ENCODE data around the gene MRPL55. TPM values are rescaled to one million over a fixed set of nuclear protein-coding genes. Genes with fewer than 3 reads are reported as not detected.

Gene MRPL55
- total RNA-seq = 33.4 TPM

DNA sequence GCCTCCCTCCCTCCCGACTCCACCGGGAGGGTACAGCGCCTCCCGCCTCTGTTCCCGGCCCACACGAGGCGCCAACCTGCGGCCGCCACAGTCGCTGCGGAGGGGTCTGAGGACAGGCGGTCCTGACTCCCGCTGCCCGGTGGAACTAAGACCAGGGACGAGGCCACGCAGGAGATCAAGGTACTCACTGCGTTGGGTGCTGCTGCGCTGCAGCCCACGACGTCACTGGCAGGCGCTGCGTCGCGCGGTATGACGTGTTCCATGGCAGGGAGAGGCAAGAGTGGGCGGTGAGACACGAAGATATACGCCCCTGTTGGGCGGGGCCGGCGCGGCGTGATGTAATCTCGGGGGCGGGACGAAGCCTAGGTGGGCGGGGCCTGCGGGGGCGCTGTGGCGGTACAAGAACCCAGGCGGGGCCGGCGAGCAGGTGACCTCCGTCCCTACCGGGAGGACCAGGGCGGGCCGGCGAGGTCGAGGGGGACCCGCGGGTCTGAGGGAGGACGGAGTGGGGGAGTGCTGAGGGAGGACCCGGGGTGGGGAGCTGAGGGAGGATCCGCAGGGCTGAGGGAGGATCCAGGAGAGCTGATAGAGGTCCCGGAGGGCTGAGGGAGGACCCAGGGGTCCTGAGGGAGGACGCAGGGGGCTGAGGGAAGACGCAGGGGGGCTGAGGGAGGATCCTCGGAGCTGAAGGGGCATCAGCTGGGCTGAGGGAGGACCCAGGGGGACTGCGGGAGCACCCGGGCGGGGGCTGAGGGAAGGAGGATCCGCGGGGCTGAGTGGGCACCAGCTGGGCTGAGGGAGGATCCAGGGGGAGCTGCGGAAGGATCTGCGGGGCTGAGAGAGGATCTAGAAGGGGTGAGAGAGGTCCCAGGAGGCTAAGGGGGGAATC lies at the start of gene MRPL55:
TSS of gene MRPL55 (minus strand) at position 227 of the 889 bp plus-strand sequence. CDS start 1,039 bp downstream, outside the sequence.
- no peak for FAIRE-seq

DNA sequence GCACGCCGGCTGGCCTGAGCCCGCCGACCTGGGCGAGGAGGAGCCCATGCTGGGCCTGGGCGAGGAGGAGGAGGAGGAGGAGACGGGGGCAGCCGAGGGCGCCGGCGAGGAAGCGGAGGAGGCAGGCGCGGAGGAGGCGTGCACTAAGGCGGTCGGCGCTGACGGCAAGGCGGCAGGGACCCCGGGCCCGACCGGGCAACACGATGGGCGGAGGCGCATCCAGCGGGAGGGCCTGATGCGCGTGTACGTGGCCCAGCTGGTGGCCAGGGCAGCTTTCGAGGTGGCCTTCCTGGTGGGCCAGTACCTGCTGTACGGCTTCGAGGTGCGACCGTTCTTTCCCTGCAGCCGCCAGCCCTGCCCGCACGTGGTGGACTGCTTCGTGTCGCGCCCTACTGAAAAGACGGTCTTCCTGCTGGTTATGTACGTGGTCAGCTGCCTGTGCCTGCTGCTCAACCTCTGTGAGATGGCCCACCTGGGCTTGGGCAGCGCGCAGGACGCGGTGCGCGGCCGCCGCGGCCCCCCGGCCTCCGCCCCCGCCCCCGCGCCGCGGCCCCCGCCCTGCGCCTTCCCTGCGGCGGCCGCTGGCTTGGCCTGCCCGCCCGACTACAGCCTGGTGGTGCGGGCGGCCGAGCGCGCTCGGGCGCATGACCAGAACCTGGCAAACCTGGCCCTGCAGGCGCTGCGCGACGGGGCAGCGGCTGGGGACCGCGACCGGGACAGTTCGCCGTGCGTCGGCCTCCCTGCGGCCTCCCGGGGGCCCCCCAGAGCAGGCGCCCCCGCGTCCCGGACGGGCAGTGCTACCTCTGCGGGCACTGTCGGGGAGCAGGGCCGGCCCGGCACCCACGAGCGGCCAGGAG lies 49.3 kb upstream of the MRPL55 start:
- FAIRE-seq = no peak
- no peak for DNase-seq (ENCODE audit: low spot score in 2 of 2)

More for the DNA sequence above, at the start of gene MRPL55:
- DNase-seq (ENCODE audit: low spot score in 2 of 2) = peak; percentile 96 to 99

DNA sequence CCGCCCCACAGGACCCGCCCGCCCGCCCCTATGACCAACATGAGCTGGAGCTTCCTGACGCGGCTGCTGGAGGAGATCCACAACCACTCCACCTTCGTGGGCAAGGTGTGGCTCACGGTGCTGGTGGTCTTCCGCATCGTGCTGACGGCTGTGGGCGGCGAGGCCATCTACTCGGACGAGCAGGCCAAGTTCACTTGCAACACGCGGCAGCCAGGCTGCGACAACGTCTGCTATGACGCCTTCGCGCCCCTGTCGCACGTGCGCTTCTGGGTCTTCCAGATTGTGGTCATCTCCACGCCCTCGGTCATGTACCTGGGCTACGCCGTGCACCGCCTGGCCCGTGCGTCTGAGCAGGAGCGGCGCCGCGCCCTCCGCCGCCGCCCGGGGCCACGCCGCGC lies 48.6 kb upstream of the MRPL55 start:
- FAIRE-seq = no peak
- DNase-seq (ENCODE audit: low spot score in 2 of 2) = no peak

DNA sequence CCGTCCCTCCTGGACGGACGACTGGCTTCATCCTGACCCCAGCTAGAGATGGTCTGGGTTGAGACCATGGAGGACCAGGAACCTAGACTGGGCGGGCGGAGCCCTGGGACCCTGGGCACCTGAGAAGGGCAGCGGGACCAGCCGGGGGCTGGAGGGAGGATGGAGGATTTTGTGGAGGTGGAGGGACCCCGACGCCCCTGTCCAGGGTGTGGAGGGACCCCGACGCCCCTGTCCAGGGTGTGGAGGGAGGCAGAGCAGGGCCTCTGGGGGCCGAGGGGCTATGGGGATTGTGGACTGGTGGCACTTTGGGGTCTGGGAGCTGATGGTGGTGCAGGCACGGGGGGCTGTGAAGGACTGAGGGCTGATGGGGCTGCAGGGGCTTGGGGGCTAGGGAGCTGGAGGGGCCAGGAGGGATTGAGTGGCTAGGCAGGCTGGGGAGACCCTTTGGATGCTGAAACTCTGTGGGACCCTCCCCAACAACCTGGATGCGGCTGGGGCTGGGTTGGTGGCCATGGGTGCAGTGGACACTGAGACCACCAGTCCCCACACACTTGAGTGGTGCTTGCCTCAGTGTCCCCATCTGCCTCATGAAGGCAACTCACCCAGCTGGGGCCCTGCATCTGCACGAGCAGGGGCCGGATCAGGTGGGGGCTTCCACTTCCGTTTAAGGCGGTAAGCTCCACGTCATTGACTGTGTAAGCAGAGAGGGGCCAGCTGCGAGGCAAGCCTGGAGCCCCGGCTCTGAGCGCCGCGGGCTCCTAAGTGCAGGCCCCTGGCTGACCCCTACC lies 48.0 kb upstream of the MRPL55 start:
- FAIRE-seq (no peak), DNase-seq (ENCODE audit: low spot score in 2 of 2) (no peak)

DNA sequence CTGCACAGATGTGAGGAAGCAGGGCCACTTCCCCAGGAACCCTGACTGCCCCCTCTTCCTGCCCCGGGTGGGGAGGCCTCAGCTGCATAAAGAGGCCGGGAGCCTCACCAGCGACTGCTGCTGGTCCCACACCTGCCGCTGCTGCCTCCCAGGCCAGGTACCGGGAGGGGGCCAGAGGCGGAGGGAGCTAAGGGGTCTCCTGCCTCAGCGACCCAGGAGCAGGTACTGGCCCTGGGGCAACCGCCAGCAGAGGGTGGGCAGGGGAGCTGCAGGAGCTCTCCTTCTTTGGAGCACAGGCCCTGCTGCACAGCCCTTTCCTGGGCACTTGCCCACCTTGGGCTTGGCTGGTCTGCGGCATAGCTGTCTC lies 47.4 kb upstream of the MRPL55 start:
- DNase-seq (ENCODE audit: low spot score in 2 of 2) (no peak), FAIRE-seq (no peak)

DNA sequence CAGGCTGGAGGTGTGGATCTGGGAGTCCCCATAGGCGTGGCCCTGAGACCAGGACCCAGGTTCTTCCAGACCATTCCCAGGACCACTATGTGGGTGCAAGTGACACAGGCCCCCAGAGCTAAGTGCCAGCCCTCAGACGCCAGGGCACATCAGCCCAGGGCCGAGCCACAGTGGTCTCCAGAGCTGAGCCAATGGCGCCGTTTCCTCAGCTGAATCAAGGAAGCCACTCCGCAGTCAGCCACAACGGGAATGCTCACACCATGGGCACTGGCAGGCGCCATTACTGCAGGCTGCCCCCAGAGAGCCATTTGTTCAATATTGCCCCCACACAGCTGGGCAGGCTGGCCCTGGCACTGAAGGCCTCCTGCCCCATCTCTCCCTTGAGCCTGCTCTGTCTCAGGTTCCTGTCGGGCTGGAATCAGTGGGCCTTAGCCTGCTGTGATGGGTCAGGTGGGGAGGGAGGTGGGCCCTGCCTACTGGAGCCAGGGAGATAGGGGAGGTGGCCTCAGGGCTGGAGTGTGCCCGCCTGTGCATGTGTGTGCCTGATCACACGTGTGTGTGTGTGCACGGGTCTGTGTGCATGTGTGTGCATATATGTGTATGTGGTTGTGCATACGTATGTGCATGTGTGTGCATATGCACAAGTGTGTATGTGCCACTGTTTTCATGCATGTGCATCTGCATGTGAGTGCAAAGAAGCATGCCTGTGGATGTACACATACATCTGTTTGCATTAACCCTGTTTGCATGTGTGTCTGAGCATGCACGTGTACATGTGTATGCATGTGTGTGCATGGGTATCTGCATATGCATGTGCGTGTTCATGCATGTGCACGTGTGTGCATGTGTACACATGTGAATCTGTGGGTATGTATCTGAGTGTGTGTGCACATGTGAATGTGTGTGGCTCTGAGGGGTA lies 46.8 kb upstream of the MRPL55 start:
- FAIRE-seq (no peak), DNase-seq (ENCODE audit: low spot score in 2 of 2) (no peak)

DNA sequence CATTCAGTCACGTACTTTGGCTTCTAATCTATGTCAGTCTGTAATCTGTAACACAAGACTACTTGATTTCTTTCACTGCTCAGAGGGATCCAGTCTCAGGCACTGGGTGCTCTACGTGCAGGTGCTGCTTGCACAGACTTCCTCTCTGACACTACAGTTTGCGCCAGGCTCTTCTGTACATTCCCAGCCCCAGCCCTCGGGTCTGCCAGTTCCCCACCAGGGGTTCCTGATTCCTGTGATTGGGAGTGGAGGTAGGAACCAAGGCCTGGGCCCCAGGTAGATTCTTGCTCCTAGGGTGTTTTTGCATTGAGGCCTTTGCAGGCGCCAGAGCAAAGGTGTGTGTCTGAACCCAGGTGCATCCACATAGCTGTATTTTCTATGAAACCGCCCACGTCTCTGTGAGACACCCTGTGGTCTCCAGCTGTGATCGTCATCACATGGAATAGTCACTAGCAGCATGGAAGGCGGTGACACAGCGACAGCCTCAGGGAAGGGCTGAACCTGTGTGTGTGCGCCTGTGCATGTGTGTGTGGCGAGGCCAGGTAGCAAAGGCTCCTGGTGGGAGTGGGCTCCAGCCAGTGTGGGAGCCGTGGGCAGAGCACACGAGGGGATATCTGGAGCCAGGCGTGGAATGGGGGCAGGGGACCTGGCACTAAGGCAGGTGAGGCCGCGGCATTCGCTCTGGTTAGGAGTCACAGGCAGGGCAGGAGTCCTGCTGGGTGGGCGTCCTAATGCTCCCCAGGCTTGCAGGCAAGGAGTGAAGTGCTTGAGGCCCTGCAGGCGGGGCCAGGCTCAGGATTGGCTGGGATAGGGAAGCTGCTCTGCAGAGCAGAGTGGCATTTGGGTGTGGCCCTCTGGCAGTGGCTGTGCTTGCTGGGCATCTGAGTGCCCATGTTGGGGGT lies 45.8 kb upstream of the MRPL55 start:
- FAIRE-seq = no peak

DNA sequence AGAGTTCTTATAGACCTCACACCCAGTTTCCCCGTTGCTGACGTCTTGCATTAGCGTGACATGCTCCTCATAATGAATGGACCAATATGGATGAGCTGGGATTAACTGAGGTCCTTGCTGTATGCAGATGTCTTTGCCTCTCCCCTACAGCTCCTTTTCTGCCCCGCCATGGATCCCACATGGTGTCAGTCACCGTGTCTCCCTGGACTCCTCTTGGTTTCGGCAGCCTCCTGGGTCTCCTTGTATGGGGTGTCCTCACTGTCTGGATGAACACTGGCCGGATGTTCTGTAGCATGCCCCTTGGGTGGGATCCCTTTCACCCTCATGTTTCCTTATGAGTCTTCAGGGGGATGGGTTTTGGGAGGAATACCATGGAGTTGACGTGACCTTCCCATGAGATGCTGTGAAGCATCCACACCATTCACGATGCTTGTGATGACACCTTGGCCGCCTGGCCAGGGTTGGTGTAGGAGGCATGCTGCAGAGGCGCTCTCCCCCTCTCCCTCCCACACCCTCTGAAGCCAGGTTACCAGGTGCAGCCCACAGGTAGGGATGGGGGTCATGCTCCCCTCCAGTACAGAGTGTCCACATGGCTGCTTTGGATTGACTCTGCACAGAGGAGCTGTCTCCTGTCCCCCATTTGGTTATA lies 45.0 kb upstream of the MRPL55 start:
- FAIRE-seq (no peak), DNase-seq (ENCODE audit: low spot score in 2 of 2) (no peak)

More for the DNA sequence above, 45.8 kb upstream of the MRPL55 start:
- no peak for DNase-seq (ENCODE audit: low spot score in 2 of 2)

DNA sequence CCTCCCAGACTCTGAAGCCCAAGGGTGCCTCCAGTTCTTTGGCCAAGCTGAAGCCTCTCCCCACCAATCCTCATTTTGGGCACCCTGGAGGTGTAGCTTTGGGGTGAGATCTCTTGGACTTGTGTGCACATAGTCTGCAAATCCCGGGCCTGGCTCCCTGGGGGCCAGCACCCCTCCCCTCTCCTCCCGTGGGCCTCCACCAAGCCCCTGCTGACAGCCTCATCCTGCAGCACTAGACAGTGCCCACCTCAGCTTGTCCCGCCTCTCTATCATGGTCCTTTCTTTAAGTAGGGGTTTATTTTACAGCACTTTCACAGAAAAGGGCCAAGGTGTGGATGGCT lies 43.8 kb upstream of the MRPL55 start:
- FAIRE-seq = no peak

DNA sequence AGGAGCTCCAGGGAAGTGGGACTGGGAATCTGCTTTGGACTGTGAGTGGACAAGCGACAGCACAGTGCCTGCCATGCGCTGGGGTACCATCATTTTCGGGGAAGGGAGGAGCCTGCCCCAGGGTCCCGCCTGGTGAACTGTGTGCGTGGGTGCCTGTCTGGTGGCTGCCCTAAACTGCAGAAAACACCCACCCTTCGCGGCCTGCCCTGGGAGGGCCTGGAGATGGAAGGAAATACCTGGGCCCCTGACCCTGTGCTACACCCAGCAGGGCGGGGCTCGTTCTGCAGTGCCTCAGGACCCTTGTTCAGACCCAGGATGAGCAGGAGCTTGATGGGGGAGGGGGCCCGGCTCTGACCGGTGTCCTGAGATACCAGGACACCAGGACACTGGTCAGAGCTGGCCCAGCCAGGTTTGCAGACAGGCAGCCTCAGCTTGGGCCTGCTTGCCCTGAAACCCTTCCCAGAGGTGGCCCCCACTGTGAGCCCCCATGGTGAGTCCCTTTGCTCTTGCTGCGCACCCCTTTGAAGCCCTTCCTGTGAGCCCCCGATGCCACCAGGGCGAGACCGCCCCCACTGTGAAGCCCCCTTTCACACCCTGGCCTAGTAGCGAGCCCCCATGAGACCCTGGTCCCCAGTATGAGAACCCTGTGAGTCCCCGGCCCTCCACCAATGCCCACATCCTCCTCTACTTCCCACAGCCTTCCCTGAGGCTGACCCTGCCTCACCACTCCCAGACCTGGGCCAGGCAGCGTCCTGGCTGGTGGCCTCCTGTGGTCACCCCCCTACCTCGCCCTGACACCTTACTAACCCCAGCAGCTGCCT lies 43.2 kb upstream of the MRPL55 start:
- no peak for FAIRE-seq
- no peak for DNase-seq (ENCODE audit: low spot score in 2 of 2)

More for the DNA sequence above, 43.8 kb upstream of the MRPL55 start:
- DNase-seq (ENCODE audit: low spot score in 2 of 2) = no peak

DNA sequence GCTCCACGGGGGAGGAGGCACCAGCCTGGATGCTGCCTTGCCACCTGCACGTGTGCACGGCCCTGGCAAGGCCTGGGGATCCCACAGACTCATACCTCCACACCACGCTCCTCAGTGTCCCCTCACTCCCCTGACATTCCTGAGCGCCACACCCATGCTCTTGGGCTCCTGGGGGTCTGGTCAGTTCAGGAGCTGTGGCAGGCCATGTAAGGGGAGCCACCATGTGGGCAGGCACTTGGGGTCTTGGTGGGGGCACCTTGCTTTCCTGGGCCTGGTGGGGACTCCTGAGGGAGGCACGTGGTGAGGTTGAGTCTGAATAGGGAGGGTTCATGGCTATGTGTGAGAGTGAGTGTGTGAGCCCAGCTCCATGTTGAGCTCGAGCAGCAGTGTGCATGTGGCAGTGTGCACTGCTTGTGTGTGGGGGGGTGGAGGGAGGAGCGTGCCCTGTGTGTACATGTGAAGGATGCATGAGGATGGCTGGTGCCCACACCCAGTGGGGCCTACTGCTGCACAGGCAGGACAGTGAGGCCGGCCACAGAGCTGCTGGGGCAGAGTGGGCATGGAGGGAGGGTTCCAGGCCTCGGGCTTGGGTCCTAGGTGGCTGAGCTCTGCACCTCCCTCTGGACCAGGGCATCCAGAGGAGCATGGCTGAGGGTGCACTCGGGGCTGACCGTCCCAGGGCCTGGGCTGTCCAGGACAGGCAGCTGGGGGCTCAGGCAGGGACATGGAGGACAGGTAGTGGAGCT lies 42.3 kb upstream of the MRPL55 start:
- FAIRE-seq = no peak
- no peak for DNase-seq (ENCODE audit: low spot score in 2 of 2)

DNA sequence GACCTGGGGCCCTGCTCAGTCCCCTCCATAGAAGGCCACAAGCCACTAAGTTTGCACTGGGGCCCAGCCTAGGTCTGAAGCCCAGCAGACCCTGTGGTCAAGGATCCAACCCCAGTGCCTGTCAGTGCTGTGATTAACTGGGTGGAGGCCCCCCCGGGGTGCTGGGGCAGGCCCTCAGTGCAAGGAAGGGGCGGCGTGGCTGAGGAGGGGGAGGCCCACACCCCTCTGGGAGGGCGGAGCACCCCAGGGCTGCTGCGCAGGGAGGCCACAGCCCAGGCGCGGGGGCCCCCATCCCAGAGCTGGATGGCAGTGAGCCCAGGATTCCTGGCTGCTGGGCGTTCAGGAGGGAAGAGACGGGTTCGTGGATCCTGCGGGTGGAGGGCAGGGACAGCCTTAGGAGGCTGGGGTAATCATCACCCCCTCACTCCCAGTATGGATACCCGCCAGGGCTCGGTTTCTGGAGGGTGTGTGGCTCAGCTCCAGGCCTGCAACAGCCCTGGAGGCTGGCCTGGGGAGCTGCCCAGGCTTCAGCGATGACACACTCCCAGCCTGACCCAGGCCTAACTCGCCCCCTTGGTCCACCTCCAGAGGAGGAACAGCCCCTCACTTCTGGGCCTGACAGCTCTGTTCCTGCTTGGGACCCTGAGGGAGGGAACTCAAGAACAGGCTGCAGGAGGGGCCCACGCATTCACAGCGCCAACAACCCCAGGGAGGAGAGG lies 41.5 kb upstream of the MRPL55 start:
- DNase-seq (ENCODE audit: low spot score in 2 of 2) = peak; percentile 64 to 67
- FAIRE-seq = no peak

DNA sequence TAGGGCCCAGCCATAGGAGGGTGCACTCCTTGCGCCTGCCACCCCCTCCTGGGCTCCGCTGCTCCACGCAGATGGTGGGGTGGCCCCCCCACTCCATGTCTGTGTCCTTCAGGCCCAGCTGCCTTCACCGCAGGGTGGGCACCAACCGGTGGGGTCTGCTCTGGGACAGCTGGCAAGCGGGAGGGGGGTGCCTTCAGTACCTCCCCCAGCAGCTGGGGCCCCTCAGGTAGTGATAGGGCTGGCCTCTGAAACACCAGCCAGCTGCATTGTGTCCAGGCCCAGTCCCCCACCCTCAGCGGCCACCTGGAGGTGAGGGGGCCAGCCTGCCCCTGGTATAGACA lies 41.0 kb upstream of the MRPL55 start:
- no peak for FAIRE-seq
- peak in 1 of 2 donors; percentile 63 for DNase-seq (ENCODE audit: low spot score in 2 of 2)

DNA sequence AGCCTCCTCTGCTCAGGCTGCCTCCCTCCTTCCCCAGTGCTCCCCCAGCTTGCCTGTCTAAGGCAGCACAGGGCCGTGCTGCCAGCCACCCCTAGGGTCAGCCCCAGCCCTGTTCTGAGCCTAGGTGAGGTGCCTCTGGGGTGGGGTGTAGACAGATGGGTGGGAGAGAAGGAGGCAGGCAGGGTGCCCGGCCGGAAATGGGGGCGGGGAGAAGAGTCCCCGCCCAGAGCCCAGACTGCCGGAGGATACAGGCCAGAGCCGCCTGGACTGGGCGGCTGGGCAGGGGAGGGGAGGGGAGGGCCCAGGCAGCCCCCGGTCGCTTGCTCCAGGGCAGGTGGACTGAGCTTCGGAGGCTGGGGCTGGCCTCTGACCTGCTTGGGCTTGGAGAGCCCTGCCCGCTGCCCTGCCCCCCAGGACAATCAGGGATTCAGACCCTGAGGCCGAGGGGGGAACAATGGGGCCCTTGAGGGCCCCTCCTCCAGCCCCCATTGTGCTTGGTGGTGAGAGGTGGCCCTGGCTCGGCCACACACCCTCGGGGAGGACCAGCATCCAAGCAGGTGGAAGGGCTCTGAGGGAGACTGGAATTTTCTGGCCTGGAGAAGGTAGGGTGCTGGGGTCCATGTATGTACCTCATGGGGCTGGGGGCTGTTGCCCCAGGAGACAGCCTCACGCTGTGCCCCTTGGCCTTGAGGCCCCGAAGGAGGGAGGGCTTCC lies 40.5 kb upstream of the MRPL55 start, which contains the start of gene GJC2:
TSS of gene GJC2 (plus strand) at position 525 of the 714 bp plus-strand sequence. CDS start 7,829 bp downstream, outside the sequence.
- DNase-seq (ENCODE audit: low spot score in 2 of 2) = peak; percentile 73 to 77
- no peak for FAIRE-seq

DNA sequence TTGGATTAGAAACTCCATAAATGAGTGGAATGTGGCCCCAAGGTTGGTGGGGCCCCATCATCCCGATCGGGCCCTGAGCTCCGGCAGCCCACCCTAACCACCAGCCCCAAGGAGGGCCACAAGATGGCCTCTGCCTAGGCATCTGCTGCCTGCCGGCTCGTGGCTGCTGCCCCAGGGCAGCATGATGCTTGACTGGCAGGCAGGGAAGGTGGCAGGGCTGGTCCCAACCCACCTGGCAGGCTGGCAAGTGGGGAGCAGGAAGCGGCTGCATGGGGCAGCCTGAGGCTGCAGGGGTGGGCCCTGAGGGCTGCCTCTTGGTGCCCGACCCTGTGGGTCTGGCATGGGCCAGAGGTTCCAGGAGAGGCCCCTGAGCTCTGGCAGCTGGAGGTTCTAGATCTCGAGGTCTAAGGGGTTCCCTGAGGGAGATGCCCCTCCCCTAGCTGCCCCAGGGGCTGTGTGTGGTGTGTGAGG lies 39.9 kb upstream of the MRPL55 start:
- FAIRE-seq = no peak

More for the DNA sequence above, 39.9 kb upstream of the MRPL55 start:
- DNase-seq (ENCODE audit: low spot score in 2 of 2) = no peak
